WI38 (cell line): ENCODE measurements around the gene ADIRF.
"Not testable (repeated sequence)": the region's sequence is repeated elsewhere in the genome, so short reads cannot be mapped to it uniquely, and the experiment has no call there.

Source experiments
- H3K4me3 ChIP-seq: 2 replicates; pipeline ENCODE4 v1.5.1; 2011; ENCODE audit warnings: low read depth, mild to moderate bottlenecking, control low read depth, low read length
- CTCF ChIP-seq: IDR thresholded peaks from 2 replicates; pipeline ENCODE4 v1.5.1; 2012; ENCODE audit warnings: low read depth, mild to moderate bottlenecking, control low read depth, low read length

Gene ADIRF

GRCh38 chr10:87000491-87000890 is 32.2 kb downstream of the ADIRF start:
- no peak overlapping the region for H3K4me3 ChIP-seq
- TF ChIP-seq CTCF, result no peak

GRCh38 chr10:87007124-87007523 is 38.8 kb downstream of the ADIRF start:
- not testable (repeated sequence) for H3K4me3 ChIP-seq

GRCh38 chr10:87007674-87008073 is 39.4 kb downstream of the ADIRF start:
- H3K4me3 ChIP-seq, result not testable (repeated sequence)

- not testable (repeated sequence) for H3K4me3 ChIP-seq
These were observed 40.0 kb downstream of the ADIRF start for GRCh38 chr10:87008303-87008702.

GRCh38 chr10:87009134-87009696 is 40.9 kb downstream of the ADIRF start:
- H3K4me3 ChIP-seq, result not testable (repeated sequence)

GRCh38 chr10:87013528-87013927 is 45.2 kb downstream of the ADIRF start:
- H3K4me3 ChIP-seq, result not testable (repeated sequence)

- H3K4me3 ChIP-seq, result not testable (repeated sequence)
These were observed 46.9 kb downstream of the ADIRF start for GRCh38 chr10:87014986-87015716.

- H3K4me3 ChIP-seq, result not testable (repeated sequence)
These were observed 49.8 kb downstream of the ADIRF start for GRCh38 chr10:87018127-87018526.

GRCh38 chr10:87019066-87019465 is 50.8 kb downstream of the ADIRF start:
- H3K4me3 ChIP-seq, result not testable (repeated sequence)

GRCh38 chr10:87019504-87019903 is 51.2 kb downstream of the ADIRF start:
- not testable (repeated sequence) for H3K4me3 ChIP-seq

- not testable (repeated sequence) for H3K4me3 ChIP-seq
These were observed 51.8 kb downstream of the ADIRF start, which contains the start of gene FAM25A for GRCh38 chr10:87020056-87020455. TSS of gene FAM25A (plus strand) at chr10:87020294. CDS start at chr10:87020325, 31 bp downstream.
